ENCODE measurements around the gene ADGRL1. TPM values are rescaled to one million over a fixed set of nuclear protein-coding genes. Genes with fewer than 3 reads are reported as not detected.

Gene ADGRL1
- total RNA-seq, 2 donors from 2014 or later: 70.8 to 82.6 TPM

DNA sequence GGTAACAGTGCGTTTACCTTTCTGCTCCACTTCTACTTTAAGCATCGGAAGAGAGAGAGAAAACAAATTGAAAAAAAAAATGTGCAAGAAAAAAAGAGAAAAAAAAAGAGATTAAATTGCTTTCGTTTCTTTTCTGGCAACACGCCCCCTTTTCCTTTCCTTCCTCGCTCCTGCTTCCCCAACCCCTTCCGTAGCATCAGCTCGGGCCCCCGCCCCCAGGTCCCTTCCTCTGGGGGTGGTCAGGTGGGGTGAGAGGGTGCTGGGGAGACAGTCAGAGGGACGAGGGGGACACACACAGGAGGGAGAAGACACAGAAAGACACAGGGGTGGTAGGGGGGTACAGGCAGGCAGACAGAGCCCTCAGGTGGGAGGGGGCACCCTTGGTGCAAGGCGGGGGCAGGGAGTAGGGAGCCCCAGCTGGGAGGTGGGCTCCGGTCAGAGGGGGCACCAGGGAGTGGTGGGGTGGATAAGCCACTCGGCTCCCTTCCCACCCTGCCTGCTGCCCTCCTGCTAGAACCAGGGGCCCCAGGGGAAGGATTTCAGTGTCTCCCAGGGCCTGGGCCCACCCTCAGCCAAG lies 38.9 kb downstream of the ADGRL1 start:
- H3K9me3 Mint-ChIP-seq: no peaks in the 10 kb centered on the region
- H3K27ac ChIP-seq (ENCODE audit: low read depth, low read length): no peak overlapping the region
- no peak for TF ChIP-seq CTCF (conservative IDR thresholded peaks at IDR 0.05)
- H3K4me3 ChIP-seq (ENCODE audit: low read length): no peak overlapping the region
- no peaks in the 10 kb centered on the region for H3K27me3 ChIP-seq (ENCODE audit: control insufficient read depth, insufficient read depth, low read length, poor library complexity, severe bottlenecking)
- H3K36me3 ChIP-seq (ENCODE audit: control insufficient read depth, insufficient read depth, low read length): peaks cover 28% of the 10 kb centered on the region
- H3K27me3 Mint-ChIP-seq (ENCODE audit: insufficient read depth): no peaks in the 10 kb centered on the region
- H3K27ac Mint-ChIP-seq: peak overlapping the region; percentile 48
- no peak overlapping the region for H3K4me3 Mint-ChIP-seq
- no peak for DNase-seq
- WGBS, 2 experiments (ENCODE audit: insufficient coverage in 1 of 2, insufficient read length in 1 of 2): 83 to 89% methylated on average over 1 to 9 of the region's 12 CpGs
- H3K4me1 Mint-ChIP-seq: peaks cover 1% of the 10 kb centered on the region
- H3K9ac ChIP-seq (ENCODE audit: extremely low read depth, low read length, poor library complexity, severe bottlenecking): no peak overlapping the region
- H3K36me3 Mint-ChIP-seq (ENCODE audit: low read depth): peaks cover 38% of the 10 kb centered on the region
- no peaks in the 10 kb centered on the region for H3K4me1 ChIP-seq (ENCODE audit: control insufficient read depth, insufficient read depth, low read length)
- no peaks in the 10 kb centered on the region for H3K9me3 ChIP-seq (ENCODE audit: control insufficient read depth, low read length)

GRCh38 chr19:14165990-14166830 lies 39.8 kb downstream of the ADGRL1 start:
- Histone ChIP-seq H3K4me3 (ENCODE audit: low read length) (no peak overlapping the region), H3K27me3 (ENCODE audit: control insufficient read depth, insufficient read depth, low read length, poor library complexity, severe bottlenecking) (no peaks in the 10 kb centered on the region), H3K4me1 (ENCODE audit: control insufficient read depth, insufficient read depth, low read length) (no peaks in the 10 kb centered on the region), H3K36me3 (ENCODE audit: control insufficient read depth, insufficient read depth, low read length) (peaks cover 25% of the 10 kb centered on the region), H3K9ac (ENCODE audit: extremely low read depth, low read length, poor library complexity, severe bottlenecking) (no peak overlapping the region), H3K9me3 (ENCODE audit: control insufficient read depth, low read length) (no peaks in the 10 kb centered on the region), H3K27ac (ENCODE audit: low read depth, low read length) (no peak overlapping the region)
- H3K27me3 Mint-ChIP-seq (ENCODE audit: insufficient read depth): no peaks in the 10 kb centered on the region
- H3K36me3 Mint-ChIP-seq (ENCODE audit: low read depth): peaks cover 30% of the 10 kb centered on the region
- H3K4me3 Mint-ChIP-seq: no peak overlapping the region
- peaks cover 1% of the 10 kb centered on the region for H3K4me1 Mint-ChIP-seq
- H3K9me3 Mint-ChIP-seq: no peaks in the 10 kb centered on the region
- DNase-seq: no peak
- TF ChIP-seq CTCF (conservative IDR thresholded peaks at IDR 0.05): no peak
- WGBS, 2 experiments (ENCODE audit: insufficient coverage in 1 of 2, insufficient read length in 1 of 2): 86 to 93% methylated on average over 8 to 17 of the region's 20 CpGs
- H3K27ac Mint-ChIP-seq: peak overlapping the region; percentile 48

- Mint-ChIP-seq H3K4me1 (peaks cover 1% of the 10 kb centered on the region), H3K9me3 (no peaks in the 10 kb centered on the region), H3K4me3 (no peak overlapping the region), H3K27me3 (ENCODE audit: insufficient read depth) (no peaks in the 10 kb centered on the region), H3K36me3 (ENCODE audit: low read depth) (peaks cover 17% of the 10 kb centered on the region), H3K27ac (no peak overlapping the region)
- H3K9ac ChIP-seq (ENCODE audit: extremely low read depth, low read length, poor library complexity, severe bottlenecking): no peak overlapping the region
- H3K27me3 ChIP-seq (ENCODE audit: control insufficient read depth, insufficient read depth, low read length, poor library complexity, severe bottlenecking): no peaks in the 10 kb centered on the region
- peaks cover 13% of the 10 kb centered on the region for H3K36me3 ChIP-seq (ENCODE audit: control insufficient read depth, insufficient read depth, low read length)
- H3K27ac ChIP-seq (ENCODE audit: low read depth, low read length): no peak overlapping the region
- DNase-seq: no peak
- TF ChIP-seq CTCF (conservative IDR thresholded peaks at IDR 0.05): no peak
- no peaks in the 10 kb centered on the region for H3K4me1 ChIP-seq (ENCODE audit: control insufficient read depth, insufficient read depth, low read length)
- no peaks in the 10 kb centered on the region for H3K9me3 ChIP-seq (ENCODE audit: control insufficient read depth, low read length)
- H3K4me3 ChIP-seq (ENCODE audit: low read length): no peak overlapping the region
- 89 to 100% methylated on average over 3 to 15 of the region's 16 CpGs for WGBS, 2 experiments (ENCODE audit: insufficient coverage in 1 of 2, insufficient read length in 1 of 2)
Measured at GRCh38 chr19:14164724-14165493, 41.1 kb downstream of the ADGRL1 start.

All from endodermal cell (in vitro differentiated cells).